ENCODE measurements around the gene SH3RF3. TPM values are rescaled to one million over a fixed set of nuclear protein-coding genes. Genes with fewer than 3 reads are reported as not detected.

Gene SH3RF3
- polyA plus RNA-seq, 12 donors: 3.3 to 7.5 (median 4.7) TPM; not detected in 1

GRCh38 chr2:109284826-109285225 is 155.8 kb downstream of the SH3RF3 start:
- peak; percentile 82 for DNase-seq

- DNase-seq: no peak
Observed at GRCh38 chr2:109285244-109285651, 156.2 kb downstream of the SH3RF3 start.

GRCh38 chr2:109287413-109287812 is 158.4 kb downstream of the SH3RF3 start:
- DNase-seq: no peak

DNA sequence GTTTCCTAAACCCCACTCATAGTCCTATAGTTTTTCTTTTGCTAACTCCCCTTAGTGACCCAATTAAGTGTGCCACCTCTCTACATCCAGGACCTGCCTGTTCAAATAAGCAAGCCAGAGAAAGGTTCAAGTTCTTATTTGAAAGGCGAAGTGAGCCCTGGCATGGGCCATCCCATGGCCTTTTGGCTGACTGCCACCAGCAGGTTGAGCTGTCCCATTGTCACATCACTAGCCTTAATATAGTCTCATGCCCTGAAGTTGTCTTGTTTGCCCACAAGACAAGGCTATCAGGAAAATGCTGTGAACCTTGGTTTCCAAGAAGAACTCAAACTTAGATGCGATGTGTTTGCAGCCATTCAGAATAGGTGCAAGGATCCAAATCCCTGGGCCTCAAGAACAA is 158.8 kb downstream of the SH3RF3 start:
- DNase-seq: no peak

DNA sequence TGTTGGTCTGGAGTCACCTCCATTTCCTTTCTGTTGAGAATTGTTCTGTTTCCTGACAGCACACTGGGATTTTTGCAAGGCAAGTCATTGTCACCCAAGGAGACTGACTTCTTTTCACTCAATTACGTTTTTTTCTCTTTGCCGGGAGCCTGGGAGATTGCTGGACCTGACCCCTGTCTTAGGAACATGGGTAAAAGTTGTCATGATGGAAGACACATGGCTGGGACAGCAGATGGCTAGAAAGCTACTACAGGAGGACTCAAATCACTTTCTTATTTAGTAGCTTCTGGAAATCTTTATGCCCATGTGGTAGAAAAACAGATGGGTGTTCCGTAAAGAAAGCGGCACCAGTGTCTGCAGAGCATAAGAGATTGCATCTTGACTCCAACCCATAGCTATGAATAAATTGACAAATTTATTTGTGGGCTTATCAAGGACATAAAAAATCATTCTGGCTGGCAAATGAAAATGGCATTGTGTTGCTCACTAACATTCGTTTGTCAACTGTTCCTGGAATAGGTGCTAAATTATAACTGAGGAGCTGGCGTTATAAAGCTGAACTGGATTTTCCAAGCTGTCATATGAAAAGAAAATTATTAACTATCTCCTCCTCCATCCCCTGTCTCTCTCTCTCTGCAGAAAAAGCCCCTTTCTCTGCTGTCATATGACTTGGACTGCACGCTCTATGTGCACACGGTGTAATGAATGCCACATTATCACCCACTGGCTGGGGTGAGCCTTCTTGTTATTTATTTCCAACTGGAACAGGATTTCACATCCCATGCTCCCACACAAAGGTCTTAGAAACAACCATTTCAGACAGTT is 159.8 kb downstream of the SH3RF3 start:
- no peak for DNase-seq

- no peak for DNase-seq
Observed at GRCh38 chr2:109289504-109290222, 160.7 kb downstream of the SH3RF3 start.

DNA sequence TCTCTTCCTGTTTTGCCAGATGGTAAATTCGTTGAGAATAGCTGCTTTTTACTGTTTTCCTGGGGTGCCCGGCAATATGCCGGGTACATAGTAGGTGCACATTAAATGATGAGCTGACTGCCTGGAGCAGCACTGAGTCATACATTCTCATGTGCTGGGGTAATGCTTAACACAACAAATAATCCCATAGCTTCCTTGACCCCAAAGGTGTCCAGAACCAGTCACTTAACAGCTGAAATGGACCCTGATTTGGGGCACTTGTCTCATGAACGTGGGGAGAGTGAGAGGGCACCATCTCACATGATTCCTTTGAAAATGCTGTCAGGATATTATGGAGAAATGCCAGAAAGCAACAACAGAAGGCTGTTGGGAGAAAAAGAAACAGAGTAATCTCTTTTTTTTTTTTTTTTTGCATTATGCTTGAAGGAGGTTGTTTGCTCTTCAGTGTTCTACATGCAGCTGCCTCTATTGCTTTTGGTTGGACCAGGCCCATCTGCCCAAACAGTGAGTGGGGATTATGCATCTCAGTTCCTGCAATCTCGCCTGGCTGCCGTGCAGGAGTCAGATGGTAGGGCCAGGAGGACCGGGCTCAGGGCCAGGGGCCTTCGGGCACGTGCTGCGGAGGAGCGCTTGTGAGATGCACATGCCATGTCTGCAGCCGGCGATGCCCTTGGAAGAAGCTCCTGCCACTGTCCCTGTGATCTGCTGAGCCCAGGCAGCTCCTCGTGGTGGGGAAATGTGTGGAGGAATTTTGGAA is 162.1 kb downstream of the SH3RF3 start:
- DNase-seq: no peak

- DNase-seq: no peak
Observed at GRCh38 chr2:109292386-109292785, 163.4 kb downstream of the SH3RF3 start.

- no peak for DNase-seq
Observed at GRCh38 chr2:109293663-109294062, 164.7 kb downstream of the SH3RF3 start.

DNA sequence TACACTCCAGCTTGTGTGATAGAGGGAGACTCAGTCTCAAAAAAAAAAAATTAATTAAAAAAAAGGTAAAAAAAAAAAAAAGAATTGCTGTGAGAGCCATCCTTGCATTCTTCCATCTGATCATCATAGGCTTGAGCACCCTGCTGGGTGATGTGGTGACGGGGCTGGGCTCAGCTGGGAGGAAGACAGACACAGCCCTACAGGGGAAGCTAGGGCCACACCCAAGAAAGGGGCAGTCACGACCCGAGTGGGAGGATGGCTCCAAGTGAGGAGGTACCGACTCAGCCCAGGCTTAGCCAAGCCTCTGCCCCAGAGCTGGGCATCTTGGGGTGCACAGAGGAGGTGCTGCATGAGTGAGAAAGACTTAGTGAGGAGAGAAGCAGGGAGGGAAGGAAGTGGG is 165.5 kb downstream of the SH3RF3 start:
- no peak for DNase-seq

DNA sequence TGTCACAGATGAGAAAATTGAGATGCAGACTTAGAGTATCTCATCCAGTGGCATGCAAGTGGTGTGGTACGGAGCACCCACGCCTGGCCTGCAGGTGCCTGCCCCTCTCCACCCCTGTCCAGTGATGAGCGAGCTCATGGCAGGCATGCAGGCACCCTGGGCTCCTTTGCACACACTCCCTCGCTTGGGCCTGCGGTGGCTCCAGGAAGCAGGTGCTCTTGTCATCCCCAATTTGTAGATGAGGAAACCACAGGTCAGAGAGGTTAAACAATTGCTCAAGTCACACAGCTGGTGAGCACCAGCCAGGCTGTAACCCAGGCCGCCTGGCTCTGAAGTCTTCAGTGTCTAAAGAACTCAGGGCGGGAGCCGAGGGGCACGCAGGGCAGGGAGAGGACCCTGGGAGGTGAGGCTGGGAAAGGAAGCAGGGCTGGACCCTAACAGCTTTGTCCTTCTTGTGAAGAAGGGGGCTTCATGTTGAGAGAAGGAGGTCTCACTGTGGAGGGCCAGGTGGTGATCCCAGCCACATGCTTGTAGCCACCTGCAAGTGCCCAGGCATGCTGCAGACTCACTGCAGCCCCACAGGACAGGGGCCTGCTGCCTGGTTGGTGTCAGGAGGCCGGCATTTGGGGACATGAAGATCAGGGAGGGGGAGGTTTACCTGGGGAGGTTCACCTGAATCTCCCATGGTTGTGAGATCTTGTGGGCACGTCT is 166.2 kb downstream of the SH3RF3 start:
- DNase-seq: no peak

GRCh38 chr2:109295781-109296117 is 166.7 kb downstream of the SH3RF3 start:
- DNase-seq: no peak

GRCh38 chr2:109297566-109298490 is 168.8 kb downstream of the SH3RF3 start:
- no peak for DNase-seq

- no peak for DNase-seq
Observed at GRCh38 chr2:109298851-109299250, 169.8 kb downstream of the SH3RF3 start.

DNA sequence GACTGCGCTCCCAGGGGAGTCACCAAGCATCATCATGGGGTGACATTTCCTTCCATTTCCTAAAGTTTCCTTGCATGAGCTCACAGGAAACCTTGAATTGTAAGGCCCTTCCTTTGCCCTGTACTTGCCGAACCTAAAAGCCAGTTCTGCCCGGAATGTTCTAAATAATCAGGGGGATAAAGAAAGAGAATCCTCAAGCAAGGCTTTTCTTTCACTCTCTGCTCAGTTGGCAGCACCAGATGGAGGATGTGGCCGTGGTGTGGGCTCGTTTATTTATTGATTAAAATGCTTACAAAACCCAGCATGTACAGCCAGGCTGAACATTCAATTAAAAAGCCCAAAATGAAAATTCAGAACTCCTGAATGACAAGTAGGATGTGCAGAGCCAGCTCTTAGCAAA is 170.5 kb downstream of the SH3RF3 start:
- no peak for DNase-seq

GRCh38 chr2:109300582-109300981 is 171.6 kb downstream of the SH3RF3 start:
- no peak for DNase-seq

DNA sequence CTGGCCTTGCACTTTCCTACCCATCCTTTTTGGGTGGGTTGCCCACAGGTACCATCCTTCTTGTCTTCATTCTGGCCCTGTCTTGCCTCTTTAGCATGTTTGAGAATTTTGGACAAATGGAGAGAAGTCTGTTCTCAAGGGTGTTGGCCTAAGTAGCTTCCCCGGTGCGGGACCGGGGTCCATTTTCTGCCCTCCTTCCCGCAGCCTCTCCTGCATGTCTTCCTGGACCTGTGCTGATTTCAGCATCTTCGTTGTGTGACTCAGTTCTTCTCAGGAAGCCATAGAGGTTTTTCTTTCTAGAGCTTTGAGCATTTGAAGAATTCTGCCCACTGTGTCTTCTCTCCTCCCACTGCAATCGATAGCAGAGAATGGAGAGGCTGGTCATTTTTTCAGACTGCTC is 172.7 kb downstream of the SH3RF3 start:
- no peak for DNase-seq

DNA sequence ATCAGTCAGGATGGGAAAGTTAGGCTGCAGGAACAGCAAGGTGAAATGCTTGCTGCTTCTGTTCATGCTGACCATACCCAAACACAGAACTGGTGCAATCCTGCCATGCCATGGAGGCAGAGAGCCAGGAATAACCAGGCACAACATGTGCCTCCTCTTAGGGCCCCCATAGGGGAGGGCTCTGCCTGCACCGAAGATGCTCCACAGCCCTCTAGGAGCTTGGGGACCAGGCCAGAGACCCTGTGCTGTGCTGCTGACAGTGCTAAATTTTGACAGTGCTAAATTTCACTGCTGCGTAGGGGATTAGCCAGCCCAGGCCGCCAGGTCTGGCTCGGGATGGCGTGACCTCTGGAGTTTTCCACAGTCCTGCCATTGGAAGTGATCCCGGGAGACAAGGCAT is 173.3 kb downstream of the SH3RF3 start:
- no peak for DNase-seq

DNA sequence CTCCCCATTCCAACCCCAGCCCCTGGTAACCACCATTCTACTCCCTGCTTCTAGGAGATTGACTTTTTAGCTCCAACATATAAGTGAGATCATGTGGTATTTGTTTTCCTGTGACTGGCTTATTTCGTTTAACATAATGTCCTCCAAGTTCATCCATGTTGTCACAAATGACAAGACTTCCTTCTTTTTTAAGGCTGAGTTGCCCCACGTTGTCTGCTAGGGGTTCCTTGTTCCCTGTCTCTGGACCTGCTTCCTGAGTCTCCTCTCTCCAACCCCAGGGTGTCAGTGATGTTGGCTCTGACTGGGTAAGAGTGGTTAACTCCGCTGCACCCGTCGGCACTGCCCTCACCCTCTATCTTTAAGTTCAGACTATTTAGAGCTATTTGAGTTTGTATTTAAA is 175.2 kb downstream of the SH3RF3 start:
- DNase-seq: no peak

- DNase-seq: no peak
Observed at GRCh38 chr2:109304731-109305470, 175.9 kb downstream of the SH3RF3 start.

All from muscle of arm (tissue), 12 donors.